ENCODE measurements around the gene CD72.
"Not testable (repeated sequence)": the region's sequence is repeated elsewhere in the genome, so short reads cannot be mapped to it uniquely, and the experiment has no call there.

CD72 gene

GRCh38 chr9:35588506-35588905 is 29.7 kb downstream of the CD72 start:
- DNase-seq (ENCODE audit: low read depth in 2 of 2), result not testable (repeated sequence)

- not testable (repeated sequence) for DNase-seq (ENCODE audit: low read depth in 2 of 2)
Measured at GRCh38 chr9:35584681-35585080, 33.5 kb downstream of the CD72 start.

GRCh38 chr9:35583521-35583920 is 34.7 kb downstream of the CD72 start:
- not testable (repeated sequence) for DNase-seq (ENCODE audit: low read depth in 2 of 2)

- not testable (repeated sequence) for DNase-seq (ENCODE audit: low read depth in 2 of 2)
Measured at GRCh38 chr9:35579659-35580227, 38.5 kb downstream of the CD72 start.

GRCh38 chr9:35579130-35579529 is 39.1 kb downstream of the CD72 start:
- peak in 1 of 2 donors; percentile 20 for DNase-seq (ENCODE audit: low read depth in 2 of 2)

GRCh38 chr9:35577486-35577885 is 40.7 kb downstream of the CD72 start:
- no peak for DNase-seq (ENCODE audit: low read depth in 2 of 2)

GRCh38 chr9:35575478-35575877 is 42.7 kb downstream of the CD72 start:
- no peak for DNase-seq (ENCODE audit: low read depth in 2 of 2)

- no peak for DNase-seq (ENCODE audit: low read depth in 2 of 2)
Measured at GRCh38 chr9:35574578-35575122, 43.6 kb downstream of the CD72 start.

- peak; percentile 24 to 30 for DNase-seq (ENCODE audit: low read depth in 2 of 2)
Measured at GRCh38 chr9:35570709-35571504, 47.3 kb downstream of the CD72 start.

GRCh38 chr9:35569206-35569605 is 49.0 kb downstream of the CD72 start:
- no peak for DNase-seq (ENCODE audit: low read depth in 2 of 2)

GRCh38 chr9:35568196-35568595 is 50.0 kb downstream of the CD72 start:
- DNase-seq (ENCODE audit: low read depth in 2 of 2), result no peak

- no peak for DNase-seq (ENCODE audit: low read depth in 2 of 2)
Measured at GRCh38 chr9:35566417-35566816, 51.8 kb downstream of the CD72 start.

- no peak for DNase-seq (ENCODE audit: low read depth in 2 of 2)
Measured at GRCh38 chr9:35564658-35565061, 53.6 kb downstream of the CD72 start.

- DNase-seq (ENCODE audit: low read depth in 2 of 2), result no peak
Measured at GRCh38 chr9:35563791-35564197, 54.4 kb downstream of the CD72 start.

GRCh38 chr9:35562895-35563780 is 55.1 kb downstream of the CD72 start:
- no peak for DNase-seq (ENCODE audit: low read depth in 2 of 2)

- no peak for DNase-seq (ENCODE audit: low read depth in 2 of 2)
Measured at GRCh38 chr9:35561468-35562261, 56.5 kb downstream of the CD72 start.

- DNase-seq (ENCODE audit: low read depth in 2 of 2), result no peak
Measured at GRCh38 chr9:35560625-35561337, 57.4 kb downstream of the CD72 start.

Data from stimulated activated CD4-positive, alpha-beta T cell treated with anti-CD3 and anti-CD28 coated beads, Interleukin-4, amount 100 ng/mL, for 48 hours (primary cell).